GM21360 (cell line): ENCODE results near the gene CDH5.
"Not testable (repeated sequence)": the region's sequence is repeated elsewhere in the genome, so short reads cannot be mapped to it uniquely, and the experiment has no call there.

ENCODE experiments used
- ATAC-seq: cut with Tn5 transposase; IDR thresholded peaks from one replicate; pipeline ENCODE4 v1.9.1; 2021; ENCODE audit warnings: mild to moderate bottlenecking, moderate library complexity; ENCODE audit not compliant: unreplicated experiment

The CDH5 gene

GRCh38 chr16:66434619-66435430 lies 68.3 kb downstream of the CDH5 start:
- no peak for ATAC-seq

GRCh38 chr16:66435896-66436295 lies 69.4 kb downstream of the CDH5 start:
- ATAC-seq, result no peak

- no peak for ATAC-seq
Observed at GRCh38 chr16:66437391-66437945, 71.0 kb downstream of the CDH5 start.

- ATAC-seq, result no peak
Observed at GRCh38 chr16:66438536-66438935, 72.0 kb downstream of the CDH5 start.

- ATAC-seq, result no peak
Observed at GRCh38 chr16:66439051-66439730, 72.7 kb downstream of the CDH5 start.

GRCh38 chr16:66440271-66440802 lies 73.8 kb downstream of the CDH5 start:
- ATAC-seq, result no peak

GRCh38 chr16:66440970-66441369 lies 74.5 kb downstream of the CDH5 start:
- ATAC-seq, result no peak

GRCh38 chr16:66441586-66442375 lies 75.3 kb downstream of the CDH5 start:
- no peak for ATAC-seq

GRCh38 chr16:66442502-66443268 lies 76.2 kb downstream of the CDH5 start:
- no peak for ATAC-seq

- ATAC-seq, result no peak
Observed at GRCh38 chr16:66443269-66443652, 76.8 kb downstream of the CDH5 start.

GRCh38 chr16:66444049-66444481 lies 77.6 kb downstream of the CDH5 start:
- no peak for ATAC-seq

- ATAC-seq, result no peak
Observed at GRCh38 chr16:66446737-66447136, 80.2 kb downstream of the CDH5 start.

GRCh38 chr16:66447491-66447890 lies 81.0 kb downstream of the CDH5 start:
- ATAC-seq, result no peak

GRCh38 chr16:66451548-66451947 lies 85.1 kb downstream of the CDH5 start:
- no peak for ATAC-seq

- ATAC-seq, result not testable (repeated sequence)
Observed at GRCh38 chr16:66453230-66453629, 86.7 kb downstream of the CDH5 start.
